Hepatocyte (in vitro differentiated cells): ENCODE measurements around the gene GAGE12H.
"Not testable (repeated sequence)": the region's sequence is repeated elsewhere in the genome, so short reads cannot be mapped to it uniquely, and the experiment has no call there.

Experiments
- EZH2 ChIP-seq: fragments of 200-600 bp; sonication (generic); IDR thresholded peaks from 2 replicates; pipeline ENCODE4 v1.6.1; 2016; ENCODE audit warnings: antibody characterized with exemption, mild to moderate bottlenecking, borderline replicate concordance
- TF ChIP-seq, protein P1 (sequence below): fragments of 200-600 bp; sonication (generic); IDR thresholded peaks from 2 replicates; pipeline ENCODE4 v1.5.1; 2016; ENCODE audit warnings: antibody characterized with exemption, mild to moderate bottlenecking; ENCODE audit not compliant: poor library complexity

DNA sequence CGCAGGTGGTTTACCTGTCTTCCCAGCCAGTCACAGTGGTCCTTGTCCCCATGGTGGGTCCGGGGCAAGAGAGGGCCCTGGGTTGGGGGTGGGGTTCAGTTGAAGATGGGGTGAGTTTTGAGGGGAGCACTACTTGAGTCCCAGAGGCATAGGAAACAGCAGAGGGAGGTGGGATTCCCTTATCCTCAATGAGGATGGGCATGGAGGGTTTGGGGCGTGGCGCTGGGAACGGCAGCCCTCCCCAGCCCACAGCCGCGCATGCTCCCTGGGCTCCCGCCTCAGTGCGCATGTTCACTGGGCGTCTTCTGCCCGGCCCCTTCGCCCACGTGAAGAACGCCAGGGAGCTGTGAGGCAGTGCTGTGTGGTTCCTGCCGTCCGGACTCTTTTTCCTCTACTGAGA is 47.9 kb upstream of the GAGE12H start, which contains the start of gene GAGE12C:
- TF ChIP-seq EZH2 = not testable (repeated sequence)
- TF ChIP-seq, protein P1, sequence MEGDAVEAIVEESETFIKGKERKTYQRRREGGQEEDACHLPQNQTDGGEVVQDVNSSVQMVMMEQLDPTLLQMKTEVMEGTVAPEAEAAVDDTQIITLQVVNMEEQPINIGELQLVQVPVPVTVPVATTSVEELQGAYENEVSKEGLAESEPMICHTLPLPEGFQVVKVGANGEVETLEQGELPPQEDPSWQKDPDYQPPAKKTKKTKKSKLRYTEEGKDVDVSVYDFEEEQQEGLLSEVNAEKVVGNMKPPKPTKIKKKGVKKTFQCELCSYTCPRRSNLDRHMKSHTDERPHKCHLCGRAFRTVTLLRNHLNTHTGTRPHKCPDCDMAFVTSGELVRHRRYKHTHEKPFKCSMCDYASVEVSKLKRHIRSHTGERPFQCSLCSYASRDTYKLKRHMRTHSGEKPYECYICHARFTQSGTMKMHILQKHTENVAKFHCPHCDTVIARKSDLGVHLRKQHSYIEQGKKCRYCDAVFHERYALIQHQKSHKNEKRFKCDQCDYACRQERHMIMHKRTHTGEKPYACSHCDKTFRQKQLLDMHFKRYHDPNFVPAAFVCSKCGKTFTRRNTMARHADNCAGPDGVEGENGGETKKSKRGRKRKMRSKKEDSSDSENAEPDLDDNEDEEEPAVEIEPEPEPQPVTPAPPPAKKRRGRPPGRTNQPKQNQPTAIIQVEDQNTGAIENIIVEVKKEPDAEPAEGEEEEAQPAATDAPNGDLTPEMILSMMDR = not testable (repeated sequence)
